DOHH2 (cell line): Measurements from ENCODE around the gene KCTD17.
A peak's percentile ranks its signal among the peaks of the same experiment; 100 is the strongest.

ENCODE experiments used
- H3F3A ChIP-seq: fragments of 200-600 bp; sonication (generic), shearing (Covaris generic); 2 replicates; pipeline ENCODE4 v1.6.0; 2016; ENCODE audit warnings: antibody characterized with exemption, mild to moderate bottlenecking; ENCODE audit not compliant: control insufficient read depth, insufficient read depth
- H3K27ac ChIP-seq: fragments of 200-600 bp; sonication (generic); 2 replicates; pipeline ENCODE4 v1.5.1; 2014; ENCODE audit warnings: low read depth, mild to moderate bottlenecking, low read length, moderate library complexity
- H3K27me3 ChIP-seq: fragments of 200-600 bp; sonication (generic); 2 replicates; pipeline ENCODE4 v1.6.1; 2014; ENCODE audit warnings: mild to moderate bottlenecking, low read length, mixed read lengths; ENCODE audit not compliant: control insufficient read depth
- H3K36me3 ChIP-seq: fragments of 200-600 bp; sonication (generic); 2 replicates; pipeline ENCODE4 v1.6.1; 2014; ENCODE audit warnings: mild to moderate bottlenecking, low read length, moderate library complexity, mixed read lengths; ENCODE audit not compliant: control insufficient read depth
- H3K4me1 ChIP-seq: fragments of 200-600 bp; sonication (generic); 2 replicates; pipeline ENCODE4 v1.6.1; 2014; ENCODE audit warnings: mild to moderate bottlenecking, low read length, mixed read lengths; ENCODE audit not compliant: control insufficient read depth
- H3K4me2 ChIP-seq: fragments of 200-600 bp; sonication (generic); 2 replicates; pipeline ENCODE4 v1.6.0; 2014; ENCODE audit warnings: mild to moderate bottlenecking, low read length, moderate library complexity
- H3K4me3 ChIP-seq: fragments of 200-600 bp; sonication (generic); 2 replicates; pipeline ENCODE4 v1.5.1; 2014; ENCODE audit warnings: mild to moderate bottlenecking, low read length, mixed read lengths
- H3K79me2 ChIP-seq: fragments of 200-600 bp; sonication (generic); 2 replicates; pipeline ENCODE4 v1.6.1; 2014; ENCODE audit warnings: mild to moderate bottlenecking, low read length, mixed read lengths; ENCODE audit not compliant: control insufficient read depth
- H3K9me2 ChIP-seq: fragments of 200-600 bp; sonication (generic); replicated peaks from 2 replicates; pipeline ENCODE4 v1.6.1; 2014; ENCODE audit warnings: mild to moderate bottlenecking, low read length, mixed read lengths; ENCODE audit not compliant: control insufficient read depth
- H3K9me3 ChIP-seq: fragments of 200-600 bp; sonication (generic); 2 replicates; pipeline ENCODE4 v1.6.1; 2014; ENCODE audit warnings: antibody characterized with exemption, low read length, mixed read lengths; ENCODE audit not compliant: control insufficient read depth, insufficient read depth
- H4K20me1 ChIP-seq: fragments of 200-600 bp; sonication (generic); 2 replicates; pipeline ENCODE4 v1.6.0; 2014; ENCODE audit warnings: low read depth, mild to moderate bottlenecking, antibody characterized with exemption, low read length, moderate library complexity; ENCODE audit not compliant: control insufficient read depth, insufficient read depth
- CTCF ChIP-seq: fragments of 200-600 bp; sonication (generic); IDR thresholded peaks from one replicate; pipeline ENCODE4 v1.5.1; 2014; ENCODE audit warnings: antibody characterized with exemption, mild to moderate bottlenecking, low read depth, low read length; ENCODE audit not compliant: poor library complexity, severe bottlenecking
- EZH2phosphoT487 ChIP-seq: fragments of 200-600 bp; sonication (generic); IDR thresholded peaks from 2 replicates; pipeline ENCODE4 v1.6.1; 2017; ENCODE audit warnings: borderline replicate concordance, mild to moderate bottlenecking, antibody characterized with exemption, low read length, moderate library complexity, mixed read lengths

KCTD17 gene

GRCh38 chr22:37079668-37080171 is 28.2 kb downstream of the KCTD17 start:
- Histone ChIP-seq H3F3A (no peaks in the 10 kb centered on the region), H3K9me3 (no peaks in the 10 kb centered on the region), H3K9me2 (no peaks in the 10 kb centered on the region), H3K4me1 (peaks cover 42% of the 10 kb centered on the region), H3K27me3 (peaks cover 11% of the 10 kb centered on the region), H3K4me2 (no peak overlapping the region), H3K79me2 (no peaks in the 10 kb centered on the region), H3K27ac (no peak overlapping the region), H3K36me3 (no peaks in the 10 kb centered on the region), H3K4me3 (no peak overlapping the region), H4K20me1 (no peaks in the 10 kb centered on the region)
- no peak for TF ChIP-seq EZH2phosphoT487
- TF ChIP-seq CTCF: no peak

DNA sequence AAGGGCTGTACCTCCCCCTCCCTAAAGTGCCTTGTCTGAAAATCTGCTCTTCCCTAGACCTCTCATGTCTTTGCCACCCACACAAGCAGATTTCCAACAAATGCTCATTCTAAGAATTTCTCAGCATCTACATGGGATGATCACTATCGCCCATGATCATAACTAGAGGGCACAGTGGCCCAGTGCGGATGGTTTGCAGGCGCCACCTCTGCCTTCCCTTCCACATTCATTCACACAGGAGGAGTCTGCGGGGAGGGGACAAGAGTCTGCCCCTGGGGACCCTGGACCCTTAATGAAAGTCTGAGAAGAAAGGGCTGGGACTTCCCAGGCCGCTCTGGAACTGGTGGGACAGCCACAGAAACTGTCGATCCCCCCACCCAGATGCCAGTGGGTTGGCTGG is 28.9 kb downstream of the KCTD17 start:
- no peak overlapping the region for H3K27ac ChIP-seq
- no peaks in the 10 kb centered on the region for H3K36me3 ChIP-seq
- peak overlapping the region; percentile 46 for H3K4me2 ChIP-seq
- no peak for TF ChIP-seq CTCF
- no peak for TF ChIP-seq EZH2phosphoT487
- H3K9me3 ChIP-seq: no peaks in the 10 kb centered on the region
- H3K79me2 ChIP-seq: no peaks in the 10 kb centered on the region
- no peaks in the 10 kb centered on the region for H3K9me2 ChIP-seq
- H3K4me1 ChIP-seq: peaks cover 42% of the 10 kb centered on the region
- no peaks in the 10 kb centered on the region for H4K20me1 ChIP-seq
- peaks cover 11% of the 10 kb centered on the region for H3K27me3 ChIP-seq
- no peak overlapping the region for H3K4me3 ChIP-seq
- no peaks in the 10 kb centered on the region for H3F3A ChIP-seq

DNA sequence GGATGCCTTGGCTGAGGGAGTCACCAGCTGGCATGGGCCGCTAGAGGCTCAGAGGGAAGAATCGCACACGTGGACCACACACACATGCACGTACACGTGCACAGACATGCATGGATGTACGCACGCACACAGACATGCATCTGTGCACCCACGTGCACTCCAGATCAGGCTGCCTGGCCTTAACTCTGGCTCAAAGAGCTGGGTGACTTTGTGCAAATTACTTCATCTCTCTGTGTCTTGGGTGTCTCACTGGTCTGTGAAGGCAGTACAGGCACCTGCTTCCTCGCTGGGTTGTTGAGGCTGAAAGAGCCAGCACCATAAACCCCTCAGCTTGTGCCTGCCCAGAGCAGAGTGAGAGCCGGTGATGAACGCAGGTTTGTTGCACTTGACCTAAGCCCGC is 29.3 kb downstream of the KCTD17 start:
- Histone ChIP-seq H3K4me3 (no peak overlapping the region), H3F3A (no peaks in the 10 kb centered on the region), H3K79me2 (no peaks in the 10 kb centered on the region), H3K27ac (peak overlapping the region; percentile 35), H3K27me3 (peaks cover 11% of the 10 kb centered on the region), H3K9me3 (no peaks in the 10 kb centered on the region), H3K4me1 (peaks cover 42% of the 10 kb centered on the region), H3K36me3 (no peaks in the 10 kb centered on the region), H3K4me2 (peak overlapping the region; percentile 46), H3K9me2 (no peaks in the 10 kb centered on the region), H4K20me1 (no peaks in the 10 kb centered on the region)
- TF ChIP-seq CTCF (no peak), EZH2phosphoT487 (no peak)
